ENCODE data around the gene METTL9. TPM values are rescaled to one million over a fixed set of nuclear protein-coding genes. Genes with fewer than 3 reads are reported as not detected.

Gene METTL9
- total and polyA plus RNA-seq, 2 of the 13 experiments (the other 11 are each of a cell fraction or from before 2014, with no cell fraction given) = 123 to 204 TPM

DNA sequence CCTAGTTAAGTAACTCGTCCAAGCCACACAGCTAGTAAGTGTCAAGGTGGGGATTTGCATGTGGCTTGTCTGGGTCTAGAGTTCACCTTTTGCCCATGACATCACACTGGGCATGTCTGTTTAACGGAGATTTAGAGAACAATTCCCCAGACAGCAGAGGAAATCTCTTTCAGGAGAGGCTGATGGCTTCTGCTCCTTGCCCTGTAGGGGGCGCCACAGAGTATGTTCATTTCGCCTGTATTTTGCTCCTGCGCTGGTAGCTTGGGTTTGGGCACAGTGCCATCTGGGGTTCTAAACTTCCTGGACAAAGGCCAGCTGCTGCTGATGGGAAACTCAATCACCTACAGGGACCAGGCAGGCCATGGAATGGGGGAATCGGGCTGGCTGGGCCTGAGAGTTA, 84.8 kb downstream of the METTL9 start (continued):
- TF ChIP-seq, protein P1, sequence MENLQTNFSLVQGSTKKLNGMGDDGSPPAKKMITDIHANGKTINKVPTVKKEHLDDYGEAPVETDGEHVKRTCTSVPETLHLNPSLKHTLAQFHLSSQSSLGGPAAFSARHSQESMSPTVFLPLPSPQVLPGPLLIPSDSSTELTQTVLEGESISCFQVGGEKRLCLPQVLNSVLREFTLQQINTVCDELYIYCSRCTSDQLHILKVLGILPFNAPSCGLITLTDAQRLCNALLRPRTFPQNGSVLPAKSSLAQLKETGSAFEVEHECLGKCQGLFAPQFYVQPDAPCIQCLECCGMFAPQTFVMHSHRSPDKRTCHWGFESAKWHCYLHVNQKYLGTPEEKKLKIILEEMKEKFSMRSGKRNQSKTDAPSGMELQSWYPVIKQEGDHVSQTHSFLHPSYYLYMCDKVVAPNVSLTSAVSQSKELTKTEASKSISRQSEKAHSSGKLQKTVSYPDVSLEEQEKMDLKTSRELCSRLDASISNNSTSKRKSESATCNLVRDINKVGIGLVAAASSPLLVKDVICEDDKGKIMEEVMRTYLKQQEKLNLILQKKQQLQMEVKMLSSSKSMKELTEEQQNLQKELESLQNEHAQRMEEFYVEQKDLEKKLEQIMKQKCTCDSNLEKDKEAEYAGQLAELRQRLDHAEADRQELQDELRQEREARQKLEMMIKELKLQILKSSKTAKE (CRISPR knock-in tag; IDR thresholded peaks at IDR 0.05; ENCODE audit: borderline replicate concordance) = no peak
- TF ChIP-seq ZNF20 (CRISPR knock-in tag; IDR thresholded peaks at IDR 0.05) (no peak), ZNF652 (CRISPR knock-in tag; IDR thresholded peaks at IDR 0.05; ENCODE audit: borderline replicate concordance, low read depth) (no peak), TEAD3 (CRISPR knock-in tag; optimal IDR thresholded peaks at IDR 0.05; ENCODE audit: borderline replicate concordance) (no peak), RXRB (CRISPR knock-in tag; IDR thresholded peaks at IDR 0.05; ENCODE audit: borderline replicate concordance) (no peak), ZNF672 (CRISPR knock-in tag; IDR thresholded peaks at IDR 0.05) (no peak)

DNA sequence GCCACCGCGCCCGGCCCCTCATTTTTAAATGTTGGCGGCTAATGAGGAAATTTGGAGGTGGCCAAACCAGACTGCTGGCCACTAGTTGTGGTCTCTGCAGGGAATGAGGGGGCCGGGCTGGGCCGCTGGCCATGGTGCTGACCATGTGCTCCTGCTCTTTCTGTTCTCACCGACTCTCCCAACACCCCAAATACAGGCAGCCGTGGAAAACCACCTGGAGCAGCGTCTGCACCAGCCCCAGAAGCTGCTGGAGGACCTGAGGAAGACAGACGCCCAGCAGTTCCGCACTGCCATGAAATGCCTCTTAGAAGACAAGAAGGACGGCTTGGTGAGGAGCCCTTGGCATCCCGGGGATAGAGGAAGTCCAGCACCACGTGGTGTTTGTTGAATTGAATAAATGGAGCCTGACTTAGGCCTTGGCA, 85.7 kb downstream of the METTL9 start:
- ChIA-PET POLR2A (no interaction called here), CTCF (ENCODE audit: low intra/inter-chr PET ratio, low total read pairs) (no interaction called here)
- Histone ChIP-seq H3K27ac (ENCODE audit: extremely low read length, insufficient read depth, low read length) (no peak overlapping the region), H3K4me3 (replicated peaks in 1 of 3; ENCODE audit: insufficient read depth in 1 of 3, low read depth in 2 of 3, low read length in 3 of 3) (no peak overlapping the region), H3K9me3 (ENCODE audit: low read length) (no peaks in the 10 kb centered on the region), H3K79me2 (ENCODE audit: insufficient read depth, low read length) (no peaks in the 10 kb centered on the region), H4K20me1 (ENCODE audit: insufficient read depth, low read length) (no peaks in the 10 kb centered on the region), H3K27me3 (ENCODE audit: control insufficient read depth in 1 of 2, insufficient read depth in 2 of 2, low read length in 2 of 2) (peaks cover 2 to 3% of the 10 kb centered on the region in 2 experiments; a peak in 1 of 5 replicates), H3K9ac (ENCODE audit: insufficient read depth, low read depth, low read length) (no peak overlapping the region), H3K4me2 (ENCODE audit: low read depth, low read length) (no peak overlapping the region), H3K4me1 (ENCODE audit: insufficient read depth, low read length) (no peaks in the 10 kb centered on the region), H2AFZ (ENCODE audit: low read length) (no peak overlapping the region), H3K36me3 (replicated peaks in 1 of 2; ENCODE audit: control insufficient read depth in 1 of 2, insufficient read depth in 2 of 2, low read length in 2 of 2) (no peaks in the 10 kb centered on the region)
- FAIRE-seq (no peak), ATAC-seq (peak; percentile 67), DNase-seq (ENCODE audit: low spot score) (no peak)
- in situ Hi-C loops (cut with HindIII; ENCODE audit: extremely low pct_ligation_motif_present, low pct_unique_long_range_greater_than_20kb) = no loop called here
- BruUV-seq (replicated peaks) = no TSS peak
- intact Hi-C loops (cut with micrococcal nuclease; ENCODE audit: unreplicated experiment) = no loop called here
- WGBS (ENCODE audit: low lambda C conversion rate) = 34% methylated on average over 14 of the region's 14 CpGs
- TF ChIP-seq ZBTB38 (CRISPR knock-in tag; IDR thresholded peaks at IDR 0.05) (peak; percentile 41; the same call in 1 of the 2 replicates), DPF2 (CRISPR knock-in tag; IDR thresholded peaks at IDR 0.05; ENCODE audit: borderline replicate concordance, low read depth) (no peak), RBFOX2 (IDR thresholded peaks at IDR 0.05; ENCODE audit: low read depth, low read length) (no peak), REL (CRISPR knock-in tag; conservative IDR thresholded peaks at IDR 0.05) (no peak), SMYD3 (CRISPR knock-in tag; IDR thresholded peaks at IDR 0.05) (no peak), ZNF775 (CRISPR knock-in tag; IDR thresholded peaks at IDR 0.05; ENCODE audit: borderline replicate concordance) (no peak), GATAD1 (CRISPR knock-in tag; IDR thresholded peaks at IDR 0.05) (no peak)
- TF ChIP-seq, protein P2, sequence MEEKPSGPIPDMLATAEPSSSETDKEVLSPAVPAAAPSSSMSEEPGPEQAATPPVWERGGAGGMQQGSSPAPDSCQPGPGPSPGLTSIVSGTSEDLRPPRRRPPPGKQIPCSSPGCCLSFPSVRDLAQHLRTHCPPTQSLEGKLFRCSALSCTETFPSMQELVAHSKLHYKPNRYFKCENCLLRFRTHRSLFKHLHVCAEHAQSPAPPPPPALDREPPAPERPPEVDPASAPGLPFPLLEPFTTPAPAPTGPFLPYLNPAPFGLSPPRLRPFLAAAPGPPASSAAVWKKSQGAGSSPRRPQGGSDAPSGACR (CRISPR knock-in tag; IDR thresholded peaks at IDR 0.05) = no peak
- TF ChIP-seq, protein P3, sequence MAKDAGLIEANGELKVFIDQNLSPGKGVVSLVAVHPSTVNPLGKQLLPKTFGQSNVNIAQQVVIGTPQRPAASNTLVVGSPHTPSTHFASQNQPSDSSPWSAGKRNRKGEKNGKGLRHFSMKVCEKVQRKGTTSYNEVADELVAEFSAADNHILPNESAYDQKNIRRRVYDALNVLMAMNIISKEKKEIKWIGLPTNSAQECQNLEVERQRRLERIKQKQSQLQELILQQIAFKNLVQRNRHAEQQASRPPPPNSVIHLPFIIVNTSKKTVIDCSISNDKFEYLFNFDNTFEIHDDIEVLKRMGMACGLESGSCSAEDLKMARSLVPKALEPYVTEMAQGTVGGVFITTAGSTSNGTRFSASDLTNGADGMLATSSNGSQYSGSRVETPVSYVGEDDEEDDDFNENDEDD (CRISPR knock-in tag; IDR thresholded peaks at IDR 0.05; ENCODE audit: borderline replicate concordance) = no peak
- TF ChIP-seq, protein P4, sequence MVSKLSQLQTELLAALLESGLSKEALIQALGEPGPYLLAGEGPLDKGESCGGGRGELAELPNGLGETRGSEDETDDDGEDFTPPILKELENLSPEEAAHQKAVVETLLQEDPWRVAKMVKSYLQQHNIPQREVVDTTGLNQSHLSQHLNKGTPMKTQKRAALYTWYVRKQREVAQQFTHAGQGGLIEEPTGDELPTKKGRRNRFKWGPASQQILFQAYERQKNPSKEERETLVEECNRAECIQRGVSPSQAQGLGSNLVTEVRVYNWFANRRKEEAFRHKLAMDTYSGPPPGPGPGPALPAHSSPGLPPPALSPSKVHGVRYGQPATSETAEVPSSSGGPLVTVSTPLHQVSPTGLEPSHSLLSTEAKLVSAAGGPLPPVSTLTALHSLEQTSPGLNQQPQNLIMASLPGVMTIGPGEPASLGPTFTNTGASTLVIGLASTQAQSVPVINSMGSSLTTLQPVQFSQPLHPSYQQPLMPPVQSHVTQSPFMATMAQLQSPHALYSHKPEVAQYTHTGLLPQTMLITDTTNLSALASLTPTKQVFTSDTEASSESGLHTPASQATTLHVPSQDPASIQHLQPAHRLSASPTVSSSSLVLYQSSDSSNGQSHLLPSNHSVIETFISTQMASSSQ (IDR thresholded peaks at IDR 0.05; ENCODE audit: low read depth) = no peak
- TF ChIP-seq, protein P4 (CRISPR knock-in tag; IDR thresholded peaks at IDR 0.05; ENCODE audit: borderline replicate concordance) = no peak

Measured in HepG2 (cell line).